Left renal pelvis (tissue), 4 donors: ENCODE results near the gene LHX2. TPM values are rescaled to one million over a fixed set of nuclear protein-coding genes. Genes with fewer than 3 reads are reported as not detected.

ENCODE experiments used
- DNase-seq, 4 donors: peaks; one replicate each; pipeline ENCODE4 v3.0.0-alpha.2; 2013; ENCODE audit warnings: low read depth in 4 of 4, low spot score in 3 of 4
- polyA plus RNA-seq, 4 donors: library from polyadenylated mRNA; unstranded; fragments of 120-200 nt; gene quantifications; one replicate each; pipeline ENCODE4 v1.2.1, GENCODE V29; 2013; ENCODE audit not compliant: insufficient read length in 4 of 4

The LHX2 gene
- polyA plus RNA-seq, 4 donors: 0.10 to 0.26 (median 0.20) TPM

- no peak for DNase-seq
Observed at GRCh38 chr9:123998970-123999621, 12.5 kb upstream of the LHX2 start.

DNA sequence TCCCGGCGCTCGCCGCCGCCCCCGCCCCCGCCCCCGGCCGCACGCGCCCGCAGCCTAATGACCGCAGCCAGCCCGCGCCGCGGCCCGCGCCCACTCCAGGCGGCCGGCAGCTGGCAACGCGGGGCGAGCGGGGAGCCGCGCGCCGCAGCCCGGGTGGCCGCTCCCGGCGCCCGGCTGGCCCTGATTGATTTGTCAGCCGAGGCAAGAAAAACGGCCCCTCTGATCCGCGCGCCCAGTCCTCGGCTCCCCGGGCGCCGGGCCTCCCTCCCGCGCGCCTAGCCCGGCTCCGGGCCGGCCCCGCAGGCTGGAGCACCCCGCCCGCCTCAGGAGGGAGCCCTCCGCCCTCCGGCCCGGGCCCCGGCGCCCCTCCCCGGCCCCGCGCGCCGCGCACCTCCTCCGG is 11.9 kb upstream of the LHX2 start:
- DNase-seq: no peak

- no peak for DNase-seq
Observed at GRCh38 chr9:124000161-124000783, 11.3 kb upstream of the LHX2 start.

DNA sequence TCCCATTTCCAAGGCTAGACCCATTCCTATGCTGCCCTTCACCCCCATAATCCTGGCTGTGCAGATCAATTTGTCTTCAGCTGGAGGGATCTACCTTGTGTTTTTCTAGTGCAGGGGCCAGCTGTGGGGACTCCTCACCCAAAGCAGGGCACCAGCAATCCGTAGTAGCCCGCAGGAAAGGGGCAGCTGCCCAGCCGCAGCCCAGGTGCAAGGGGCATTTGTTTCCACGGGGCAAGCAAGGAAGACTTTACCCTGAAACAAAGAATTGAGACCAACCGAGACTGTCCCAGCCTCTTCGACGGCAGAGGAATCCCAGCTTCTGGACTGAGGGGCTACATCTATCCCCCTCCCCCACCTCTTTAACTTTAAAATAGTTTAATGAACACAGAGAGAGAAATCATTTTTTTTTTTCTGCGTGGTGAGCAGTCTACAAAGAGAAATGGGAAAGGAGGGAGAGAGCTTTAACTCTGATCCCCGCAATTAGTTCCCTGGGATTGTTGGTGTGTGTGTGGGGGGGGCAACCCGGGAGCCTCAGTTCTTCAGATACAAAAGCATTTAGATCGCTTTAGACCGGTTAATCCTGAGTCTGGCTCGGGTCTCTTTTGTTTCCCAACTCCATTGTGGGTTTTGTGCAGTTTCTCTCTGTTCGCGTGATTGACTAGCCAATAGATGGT is 10.6 kb upstream of the LHX2 start:
- DNase-seq: no peak

GRCh38 chr9:124001458-124001799 is 10.1 kb upstream of the LHX2 start:
- DNase-seq: no peak

- DNase-seq: no peak
Observed at GRCh38 chr9:124001866-124002525, 9.6 kb upstream of the LHX2 start.

DNA sequence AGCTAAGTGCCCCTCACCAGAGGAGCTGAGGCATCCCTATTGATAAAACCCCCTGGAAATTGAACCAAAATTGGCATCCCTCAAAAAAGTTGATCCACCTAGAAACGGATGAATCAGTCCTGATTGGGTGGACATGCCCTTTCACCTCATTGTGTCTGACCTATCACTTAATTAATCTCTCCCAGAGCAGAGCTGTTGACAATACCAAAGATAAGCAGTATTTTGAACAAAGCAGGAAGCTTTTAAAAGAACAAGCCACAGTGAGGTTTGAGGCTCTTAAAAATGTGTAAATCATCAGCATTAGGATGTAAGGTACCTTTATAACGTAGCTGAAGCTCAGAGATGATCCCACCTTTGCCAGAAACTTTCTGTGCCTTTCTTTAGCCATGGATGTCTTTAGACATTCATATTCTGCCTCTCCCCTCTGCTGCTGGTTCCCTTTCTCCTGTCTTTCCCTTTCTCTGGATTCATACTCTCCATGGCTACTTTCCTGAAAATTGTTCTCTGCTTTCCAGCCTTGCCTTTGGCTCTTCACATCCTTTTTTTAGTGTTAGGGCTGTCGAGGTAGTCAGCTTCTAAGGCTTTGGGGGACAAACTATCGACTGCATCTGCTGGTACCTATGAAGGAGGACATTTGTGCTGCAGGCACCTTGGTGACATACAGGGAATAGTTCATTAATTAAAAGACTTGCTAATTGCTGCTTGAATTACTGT is 7.8 kb upstream of the LHX2 start:
- DNase-seq: no peak

- no peak for DNase-seq
Observed at GRCh38 chr9:124004593-124004992, 7.0 kb upstream of the LHX2 start.

DNA sequence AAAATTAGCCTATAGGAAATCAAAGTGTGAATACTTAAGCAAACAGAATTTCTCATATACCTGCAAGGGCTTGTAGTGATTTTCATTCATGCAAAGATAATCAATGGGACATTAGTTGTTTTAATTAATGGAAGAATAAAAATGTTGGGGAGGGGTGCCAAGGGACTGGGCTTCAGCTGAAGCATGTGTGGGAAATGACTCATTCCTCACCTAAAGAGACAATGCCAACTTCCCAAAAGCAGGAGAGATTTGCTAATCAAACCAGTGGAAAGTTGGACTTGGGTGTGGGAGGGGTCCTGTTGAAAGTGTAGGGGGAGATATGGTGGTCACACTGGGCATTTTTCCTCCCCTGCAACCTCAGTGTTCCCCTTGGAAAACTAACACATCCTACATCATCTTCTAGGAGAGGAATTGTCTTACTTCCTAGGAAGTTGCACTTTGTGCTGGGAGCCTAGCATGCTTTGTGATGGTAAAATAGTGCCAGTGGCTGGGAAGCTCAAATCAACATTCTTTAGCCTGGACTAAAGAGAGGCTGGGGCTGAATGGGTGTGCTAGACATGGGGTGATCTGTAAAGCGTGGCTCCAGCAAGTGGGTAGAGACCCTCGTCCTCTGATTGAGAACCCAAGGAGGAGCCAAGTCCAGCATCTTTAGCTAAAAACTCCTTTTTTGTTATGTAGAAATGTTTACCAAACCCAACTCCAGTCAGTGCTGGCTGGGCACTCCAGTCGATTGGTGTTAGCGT is 6.4 kb upstream of the LHX2 start:
- DNase-seq: no peak

DNA sequence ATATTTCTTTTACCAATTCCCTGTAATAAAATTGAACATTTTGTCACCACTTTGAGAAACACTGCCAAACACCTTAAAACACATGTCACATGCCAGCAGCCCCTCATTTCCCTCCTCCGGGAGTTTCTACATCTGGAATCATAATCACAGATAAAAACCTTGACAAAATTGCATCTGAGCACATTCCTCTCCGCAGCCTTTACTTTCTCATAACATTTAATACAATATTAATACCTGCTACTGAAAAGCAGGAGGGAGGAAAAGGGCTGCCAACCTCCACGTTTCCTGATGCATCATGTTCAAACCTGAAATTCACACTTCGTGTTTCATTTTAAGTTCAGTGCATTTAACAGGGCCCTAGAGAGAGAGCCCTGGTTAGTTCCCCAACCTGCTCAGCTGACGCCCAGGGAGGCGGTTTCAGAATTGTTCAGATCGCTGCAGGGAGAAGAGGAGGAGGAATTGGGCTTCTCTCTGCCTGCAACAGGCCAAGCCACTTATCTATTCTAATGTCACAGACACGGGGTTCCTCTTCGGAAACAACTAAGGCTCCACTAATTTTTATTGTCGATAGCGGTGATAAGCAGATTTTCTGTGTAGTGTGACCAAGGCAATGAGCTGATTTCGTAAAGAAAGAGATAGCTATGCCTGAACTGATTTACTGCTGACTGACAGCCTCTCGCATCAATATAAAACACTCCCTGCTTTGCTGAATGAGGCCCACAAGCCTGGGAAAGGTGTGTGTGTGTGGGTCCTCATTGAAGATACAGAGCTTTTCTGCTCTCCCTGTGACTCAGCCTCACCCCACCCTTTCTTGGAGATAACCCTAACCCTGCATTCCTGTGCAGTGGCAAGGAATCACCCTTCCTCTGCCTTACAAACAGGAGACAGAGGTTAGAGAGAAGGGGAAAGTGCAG is 4.9 kb upstream of the LHX2 start:
- DNase-seq: no peak

- DNase-seq: no peak
Observed at GRCh38 chr9:124007565-124008302, 3.8 kb upstream of the LHX2 start.

- DNase-seq: no peak
Observed at GRCh38 chr9:124008303-124008693, 3.3 kb upstream of the LHX2 start.

GRCh38 chr9:124008694-124009530 is 2.7 kb upstream of the LHX2 start:
- DNase-seq: no peak

GRCh38 chr9:124009531-124010217 is 1.9 kb upstream of the LHX2 start:
- DNase-seq: no peak

DNA sequence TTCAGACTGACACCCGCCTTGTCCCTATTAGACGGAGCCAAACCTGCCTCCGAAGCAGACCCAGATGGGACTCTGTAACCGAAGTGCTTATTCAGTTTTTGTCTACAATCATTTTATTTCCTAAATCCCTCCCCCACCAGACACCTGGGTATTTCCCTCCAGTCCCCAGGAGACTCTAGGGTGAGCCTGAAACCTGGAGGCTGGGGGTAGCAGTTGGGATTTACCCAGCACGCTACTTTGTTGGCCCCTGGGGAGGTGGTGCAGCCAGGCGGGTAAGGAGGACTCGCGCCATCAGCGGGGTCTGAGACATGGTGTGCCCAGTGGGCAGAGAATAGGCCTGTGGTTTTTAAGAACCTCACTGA is 1.3 kb upstream of the LHX2 start:
- DNase-seq: no peak

DNA sequence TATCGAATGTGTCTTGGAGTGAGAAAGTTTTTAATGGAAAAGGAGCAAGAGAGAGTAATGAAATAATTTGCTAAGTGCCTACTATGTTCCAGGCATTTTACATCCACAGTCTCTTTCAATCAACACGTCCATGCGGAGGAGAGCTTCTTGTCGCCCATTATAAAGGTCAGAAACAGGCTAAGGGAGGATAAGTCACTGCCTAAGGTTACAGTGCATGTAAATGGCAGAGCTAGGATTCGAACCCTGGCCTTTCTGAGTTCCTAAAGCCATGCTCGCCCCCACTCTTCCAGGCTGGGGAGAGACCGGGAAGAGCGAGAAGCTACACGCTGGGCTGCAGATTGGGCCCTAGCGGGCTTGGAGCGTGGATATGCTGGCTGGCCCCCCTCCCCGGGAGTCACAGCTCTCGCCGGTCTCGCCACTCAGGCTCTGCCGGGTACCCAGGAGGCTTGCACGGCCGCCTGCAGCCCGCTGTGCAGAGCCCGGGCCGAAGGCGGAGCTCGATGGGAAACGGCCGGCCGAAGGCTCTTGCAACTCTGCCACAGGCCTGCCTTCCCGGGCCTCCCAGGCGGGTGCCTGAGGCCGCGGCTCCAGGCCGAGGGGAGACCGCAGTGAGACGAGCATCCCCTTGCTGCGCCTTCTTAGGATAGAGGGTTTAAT is 775 bp upstream of the LHX2 start:
- DNase-seq: no peak
